Vagina (tissue), 2 donors: ENCODE measurements around the gene TNS3.

Source experiments
- POLR2AphosphoS5 ChIP-seq, 2 donors: sonication (generic); formaldehyde crosslinking; IDR thresholded peaks; one replicate each; pipeline ENCODE4 v1.9.0; 2017; ENCODE audit warnings: antibody characterized with exemption in 2 of 2, mild to moderate bottlenecking in 2 of 2, low read depth in 1 of 2; ENCODE audit not compliant: insufficient read depth in 1 of 2
- TF ChIP-seq, protein P1 (sequence below), 3 experiments: fragments of 450-650 bp in 2 of 3; fragments of 200-600 bp in 1 of 3; sonication (generic) in 1 of 3; IDR thresholded peaks; one replicate each; pipeline ENCODE4 v1.5.1; 2017 to 2019; ENCODE audit warnings: antibody characterized with exemption in 3 of 3, mild to moderate bottlenecking in 2 of 3, moderate library complexity in 2 of 3

DNA sequence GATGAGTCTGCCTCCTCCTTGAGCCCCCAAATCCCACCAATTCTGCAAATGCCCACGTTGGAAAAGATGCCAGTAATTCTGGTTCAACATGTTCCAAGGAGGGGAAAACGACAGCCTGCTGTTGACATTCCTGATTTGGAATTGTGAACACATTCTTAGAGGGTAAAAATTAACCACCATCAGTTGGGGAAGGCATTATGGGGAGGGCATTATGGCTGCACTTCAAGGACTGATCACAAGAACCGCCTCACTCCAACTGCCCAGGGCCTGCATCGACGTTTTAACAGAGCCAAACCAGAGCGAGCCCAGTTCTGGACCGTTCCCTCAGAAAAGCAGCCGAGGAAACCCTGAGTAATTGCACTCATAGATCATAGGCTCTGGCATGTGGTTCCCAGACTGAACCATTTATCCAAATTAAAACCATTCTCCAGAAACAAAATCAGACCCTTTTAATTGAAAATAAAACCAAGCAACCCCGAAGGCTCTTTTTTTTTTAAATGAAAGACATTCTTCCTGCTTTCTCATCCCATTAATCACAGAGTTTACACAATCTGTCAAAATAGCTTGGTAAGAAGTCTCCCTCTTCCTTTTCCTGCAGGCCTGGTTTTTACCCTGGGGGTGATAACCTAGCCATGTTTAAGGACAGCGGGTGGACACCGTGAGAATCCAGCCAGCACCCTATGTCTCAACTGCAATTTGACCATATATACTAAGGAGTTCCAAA, 8.0 kb downstream of the TNS3 start:
- TF ChIP-seq, protein P1, sequence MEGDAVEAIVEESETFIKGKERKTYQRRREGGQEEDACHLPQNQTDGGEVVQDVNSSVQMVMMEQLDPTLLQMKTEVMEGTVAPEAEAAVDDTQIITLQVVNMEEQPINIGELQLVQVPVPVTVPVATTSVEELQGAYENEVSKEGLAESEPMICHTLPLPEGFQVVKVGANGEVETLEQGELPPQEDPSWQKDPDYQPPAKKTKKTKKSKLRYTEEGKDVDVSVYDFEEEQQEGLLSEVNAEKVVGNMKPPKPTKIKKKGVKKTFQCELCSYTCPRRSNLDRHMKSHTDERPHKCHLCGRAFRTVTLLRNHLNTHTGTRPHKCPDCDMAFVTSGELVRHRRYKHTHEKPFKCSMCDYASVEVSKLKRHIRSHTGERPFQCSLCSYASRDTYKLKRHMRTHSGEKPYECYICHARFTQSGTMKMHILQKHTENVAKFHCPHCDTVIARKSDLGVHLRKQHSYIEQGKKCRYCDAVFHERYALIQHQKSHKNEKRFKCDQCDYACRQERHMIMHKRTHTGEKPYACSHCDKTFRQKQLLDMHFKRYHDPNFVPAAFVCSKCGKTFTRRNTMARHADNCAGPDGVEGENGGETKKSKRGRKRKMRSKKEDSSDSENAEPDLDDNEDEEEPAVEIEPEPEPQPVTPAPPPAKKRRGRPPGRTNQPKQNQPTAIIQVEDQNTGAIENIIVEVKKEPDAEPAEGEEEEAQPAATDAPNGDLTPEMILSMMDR (IDR thresholded peaks at IDR 0.05), result no peak
- TF ChIP-seq POLR2AphosphoS5 (IDR thresholded peaks at IDR 0.05; ENCODE audit: insufficient read depth in 1 of 2, low read depth in 1 of 2), result peak in 1 of 2 donors; percentile 16
